IMR-90 (cell line): ENCODE data around the gene NSUN7. TPM values are rescaled to one million over a fixed set of nuclear protein-coding genes. Genes with fewer than 3 reads are reported as not detected.

Experiments
- ATAC-seq: fragments of 200-7000 bp; cut with Tn5 transposase; 2 replicates; pipeline ENCODE4 v1.9.1; 2020; ENCODE audit warnings: low read depth, mild to moderate bottlenecking, moderate library complexity
- BruUV-seq: library from RNA; stranded (reverse); fragments of 400-500 nt; replicated peaks from 2 replicates; lab custom pipeline; 2021; lab: Mats Ljungman, UMichigan
- CTCF ChIA-PET: fragments of 300-600 bp; formaldehyde crosslinking; extraction: SDS; loops from one replicate; lab custom pipeline; 2021; ENCODE audit warnings: antibody characterized with exemption; lab: Yijun Ruan, JAX
- POLR2A ChIA-PET: fragments of 300-600 bp; sonication (Branson Sonifier 250); formaldehyde crosslinking; loops from one replicate; lab custom pipeline; 2022; ENCODE audit warnings: antibody characterized with exemption; ENCODE audit not compliant: unreplicated experiment; lab: Charles Lee
- DNase-seq: peaks from one replicate; pipeline ENCODE4 v3.0.0; 2013
- H2AFZ ChIP-seq: replicated peaks from 2 replicates; pipeline ENCODE3; 2013; ENCODE audit warnings: low read length, mild to moderate bottlenecking; ENCODE audit not compliant: poor library complexity
- H2AK5ac ChIP-seq: 2 replicates; pipeline ENCODE4 v1.6.1; 2013; ENCODE audit warnings: low read depth, low read length, inconsistent platforms
- H2AK9ac ChIP-seq: replicated peaks from 2 replicates; pipeline ENCODE3; 2013; ENCODE audit warnings: mild to moderate bottlenecking, low read depth, low read length, moderate library complexity; ENCODE audit not compliant: poor library complexity
- H2BK120ac ChIP-seq: 2 replicates; pipeline ENCODE4 v1.6.1; 2013; ENCODE audit warnings: low read depth, low read length, inconsistent platforms
- H2BK15ac ChIP-seq: 3 replicates; pipeline ENCODE4 v1.6.1; 2013; ENCODE audit warnings: low read depth, low read length, inconsistent platforms
- H2BK20ac ChIP-seq: 2 replicates; pipeline ENCODE4 v1.6.1; 2013; ENCODE audit warnings: low read depth, mild to moderate bottlenecking, inconsistent platforms, low read length, moderate library complexity
- H2BK5ac ChIP-seq: 2 replicates; pipeline ENCODE4 v1.6.1; 2013; ENCODE audit warnings: mild to moderate bottlenecking, low read depth, low read length, inconsistent platforms; ENCODE audit not compliant: poor library complexity, severe bottlenecking
- H3K14ac ChIP-seq: replicated peaks from 2 replicates; pipeline ENCODE4 v1.6.1; 2013; ENCODE audit warnings: low read depth, low read length, inconsistent platforms
- H3K18ac ChIP-seq: 2 replicates; pipeline ENCODE4 v1.6.1; 2013; ENCODE audit warnings: low read depth, low read length, control low read depth
- H3K23ac ChIP-seq: 2 replicates; pipeline ENCODE4 v1.6.1; 2013; ENCODE audit warnings: low read depth, low read length, inconsistent platforms
- H3K27ac ChIP-seq: 2 replicates; pipeline ENCODE4 v1.5.1; 2013; ENCODE audit warnings: mild to moderate bottlenecking, control low read depth, low read length; ENCODE audit not compliant: insufficient read depth
- H3K27me3 ChIP-seq: 2 replicates; pipeline ENCODE4 v1.6.1; 2013; ENCODE audit warnings: low read length; ENCODE audit not compliant: control insufficient read depth, insufficient read depth
- H3K36me3 ChIP-seq: 2 replicates; pipeline ENCODE4 v1.6.1; 2013; ENCODE audit warnings: low read length, mixed read lengths; ENCODE audit not compliant: control insufficient read depth, insufficient read depth
- H3K4ac ChIP-seq: 2 replicates; pipeline ENCODE4 v1.6.1; 2013; ENCODE audit warnings: low read depth, low read length, inconsistent platforms
- H3K4me1 ChIP-seq: 2 replicates; pipeline ENCODE4 v1.6.1; 2013; ENCODE audit warnings: low read length, mixed read lengths; ENCODE audit not compliant: control insufficient read depth, insufficient read depth
- H3K4me2 ChIP-seq: 2 replicates; pipeline ENCODE4 v1.6.1; 2013; ENCODE audit warnings: low read depth, mild to moderate bottlenecking, control low read depth, low read length, moderate library complexity
- H3K4me3 ChIP-seq: 2 replicates; pipeline ENCODE4 v1.5.1; 2013; ENCODE audit warnings: low read depth, mild to moderate bottlenecking, control low read depth, low read length, moderate library complexity; ENCODE audit not compliant: insufficient read depth
- H3K56ac ChIP-seq: 2 replicates; pipeline ENCODE4 v1.6.1; 2013; ENCODE audit warnings: low read length, inconsistent platforms; ENCODE audit not compliant: insufficient read depth; ENCODE audit errors: extremely low read depth
- H3K79me1 ChIP-seq, 2 experiments: 2 replicates each; pipeline ENCODE4 v1.6.1; 2013; ENCODE audit warnings: low read length in 2 of 2, inconsistent platforms in 1 of 2, low read depth in 1 of 2
- H3K9ac ChIP-seq: 2 replicates; pipeline ENCODE4 v1.6.1; 2013; ENCODE audit warnings: low read depth, low read length, control low read depth
- H3K9me1 ChIP-seq: 2 replicates; pipeline ENCODE4 v1.6.1; 2013; ENCODE audit warnings: low read length, inconsistent platforms; ENCODE audit not compliant: insufficient read depth
- H3K9me3 ChIP-seq: 2 replicates; pipeline ENCODE4 v1.6.1; 2013; ENCODE audit warnings: low read length; ENCODE audit not compliant: control insufficient read depth, insufficient read depth
- H4K20me1 ChIP-seq: 2 replicates; pipeline ENCODE4 v1.6.1; 2013; ENCODE audit warnings: low read length, inconsistent platforms; ENCODE audit not compliant: insufficient read depth
- H4K5ac ChIP-seq: 2 replicates; pipeline ENCODE4 v1.6.1; 2013; ENCODE audit warnings: mild to moderate bottlenecking, low read depth, low read length, control low read depth
- H4K8ac ChIP-seq, 2 experiments: 2 replicates each; pipeline ENCODE4 v1.6.1; 2013; ENCODE audit warnings: low read depth in 2 of 2, low read length in 2 of 2, control low read depth in 1 of 2, inconsistent platforms in 1 of 2
- H4K91ac ChIP-seq: 2 replicates; pipeline ENCODE4 v1.6.1; 2013; ENCODE audit warnings: low read depth, low read length, inconsistent platforms; ENCODE audit not compliant: insufficient read depth
- BHLHE40 ChIP-seq: fragments of 150-350 bp; IDR thresholded peaks from 2 replicates; pipeline ENCODE4 v1.6.1; 2016; ENCODE audit warnings: mild to moderate bottlenecking, low read depth, low read length
- CEBPB ChIP-seq: IDR thresholded peaks from 2 replicates; pipeline ENCODE4 v1.6.1; 2012; ENCODE audit warnings: low read depth, low read length, improper control_type of control experiment
- ELK1 ChIP-seq: fragments of 150-350 bp; IDR thresholded peaks from 2 replicates; pipeline ENCODE4 v1.6.1; 2016; ENCODE audit warnings: low read depth, mild to moderate bottlenecking, low read length, moderate library complexity, borderline replicate concordance
- FOS ChIP-seq: fragments of 150-350 bp; IDR thresholded peaks from 2 replicates; pipeline ENCODE4 v1.6.1; 2016; ENCODE audit warnings: low read depth, low read length
- MAFK ChIP-seq: IDR thresholded peaks from 2 replicates; pipeline ENCODE4 v1.6.1; 2012; ENCODE audit warnings: low read depth, low read length, improper control_type of control experiment
- MAZ ChIP-seq: IDR thresholded peaks from 2 replicates; pipeline ENCODE4 v1.6.1; 2012; ENCODE audit warnings: low read depth, mild to moderate bottlenecking, low read length, improper control_type of control experiment, moderate library complexity, borderline replicate concordance
- NFE2L2 ChIP-seq: fragments of 150-350 bp; IDR thresholded peaks from 2 replicates; pipeline ENCODE4 v1.6.1; 2016; ENCODE audit warnings: low read depth, mild to moderate bottlenecking, low read length
- POLR2A ChIP-seq: IDR thresholded peaks from 2 replicates; pipeline ENCODE4 v1.6.1; 2012; ENCODE audit warnings: mild to moderate bottlenecking, low read depth, low read length
- RFX5 ChIP-seq: IDR thresholded peaks from 2 replicates; pipeline ENCODE4 v1.8.0; 2012; ENCODE audit warnings: low read depth, mild to moderate bottlenecking, low read length, moderate library complexity
- SMC3 ChIP-seq: fragments of 150-350 bp; IDR thresholded peaks from 2 replicates; pipeline ENCODE4 v1.6.1; 2016; ENCODE audit warnings: low read depth, mild to moderate bottlenecking, antibody characterized with exemption, low read length, moderate library complexity
- WGBS, 2 experiments: methylation state at CpG; one replicate each; pipeline versions ENCODE4 v1.1.5 to v1.1.7; 2013; ENCODE audit warnings: missing lambda C conversion rate in 2 of 2; ENCODE audit not compliant: insufficient read length in 1 of 2; ENCODE audit errors: extremely low coverage in 2 of 2; 5-methylcytosine and 5-hydroxymethylcytosine counted together
- dilution Hi-C: fragments of 300-500 bp; cut with HindIII; formaldehyde crosslinking; loops from one replicate; pipeline ENCODE4 v1.14.3; 2018; ENCODE audit warnings: low sequenced_read_pairs; ENCODE audit not compliant: unreplicated experiment
- in situ Hi-C: fragments of 300-500 bp; cut with MboI; formaldehyde crosslinking; loops from 3 replicates; pipeline ENCODE4 v1.14.3; 2019; ENCODE audit warnings: low sequenced_read_pairs, inconsistent platforms, mixed read lengths
- intact Hi-C: fragments of 100-400 bp; cut with micrococcal nuclease; formaldehyde crosslinking; loops from 2 replicates; pipeline ENCODE4 v1.10.0; 2022
- polyA plus RNA-seq, 3 experiments: library from polyadenylated mRNA; depleted of rRNA; stranded (reverse); fragments of >200 nt; gene quantifications; 2 replicates each; pipeline ENCODE4 v1.2.3, GENCODE V29; 2012; ENCODE audit warnings: low replicate concordance in 1 of 3
- total RNA-seq: library from RNA; depleted of rRNA; stranded (reverse); fragments of >200 nt; gene quantifications from 2 replicates; pipeline ENCODE4 v1.2.3, GENCODE V29; 2012
- TF ChIP-seq, protein P1 (sequence below): conservative IDR thresholded peaks from 2 replicates; pipeline ENCODE4 v1.5.1; 2012; ENCODE audit warnings: mild to moderate bottlenecking, low read depth, low read length, improper control_type of control experiment

Gene NSUN7
- total and polyA plus RNA-seq, 2 of the 4 experiments (the other 2 are of a cell fraction): not detected

DNA sequence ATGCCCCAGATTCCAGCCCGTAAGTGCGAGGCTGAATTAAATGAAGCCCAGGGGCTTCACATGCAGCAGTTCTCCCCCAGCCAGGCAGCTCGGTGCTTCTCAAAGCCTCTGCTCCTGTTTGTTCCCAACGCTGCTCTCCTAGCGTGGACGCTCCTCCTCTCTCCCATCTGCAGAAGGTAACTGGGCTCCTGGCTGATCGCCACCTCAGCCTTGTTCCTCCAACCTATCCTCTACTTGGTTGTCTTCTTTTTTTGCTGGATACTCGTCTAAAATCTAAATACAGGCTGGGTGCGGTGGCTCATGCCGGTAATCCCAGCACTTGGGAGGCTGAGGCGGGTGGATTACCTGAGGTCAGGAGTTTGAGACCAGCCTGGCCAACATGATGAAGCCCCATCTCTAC is 70.3 kb downstream of the NSUN7 start:
- POLR2A ChIA-PET: no interaction called here

More for the DNA sequence above, 70.3 kb downstream of the NSUN7 start:
- TF ChIP-seq POLR2A (no peak), RFX5 (no peak), MAZ (no peak), NFE2L2 (no peak), SMC3 (no peak), ELK1 (no peak), MAFK (no peak), CEBPB (no peak), FOS (no peak), BHLHE40 (no peak)
- TF ChIP-seq, protein P1, sequence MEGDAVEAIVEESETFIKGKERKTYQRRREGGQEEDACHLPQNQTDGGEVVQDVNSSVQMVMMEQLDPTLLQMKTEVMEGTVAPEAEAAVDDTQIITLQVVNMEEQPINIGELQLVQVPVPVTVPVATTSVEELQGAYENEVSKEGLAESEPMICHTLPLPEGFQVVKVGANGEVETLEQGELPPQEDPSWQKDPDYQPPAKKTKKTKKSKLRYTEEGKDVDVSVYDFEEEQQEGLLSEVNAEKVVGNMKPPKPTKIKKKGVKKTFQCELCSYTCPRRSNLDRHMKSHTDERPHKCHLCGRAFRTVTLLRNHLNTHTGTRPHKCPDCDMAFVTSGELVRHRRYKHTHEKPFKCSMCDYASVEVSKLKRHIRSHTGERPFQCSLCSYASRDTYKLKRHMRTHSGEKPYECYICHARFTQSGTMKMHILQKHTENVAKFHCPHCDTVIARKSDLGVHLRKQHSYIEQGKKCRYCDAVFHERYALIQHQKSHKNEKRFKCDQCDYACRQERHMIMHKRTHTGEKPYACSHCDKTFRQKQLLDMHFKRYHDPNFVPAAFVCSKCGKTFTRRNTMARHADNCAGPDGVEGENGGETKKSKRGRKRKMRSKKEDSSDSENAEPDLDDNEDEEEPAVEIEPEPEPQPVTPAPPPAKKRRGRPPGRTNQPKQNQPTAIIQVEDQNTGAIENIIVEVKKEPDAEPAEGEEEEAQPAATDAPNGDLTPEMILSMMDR: no peak
- Histone ChIP-seq H3K4me1 (no peaks in the 10 kb centered on the region; the same call in 1 of the 2 replicates), H3K9me3 (no peaks in the 10 kb centered on the region), H2AFZ (no peak overlapping the region), H3K23ac (no peak overlapping the region), H3K36me3 (peaks cover 33% of the 10 kb centered on the region), H4K8ac (no peak overlapping the region), H3K27me3 (no peaks in the 10 kb centered on the region), H2AK9ac (no peak overlapping the region), H4K20me1 (no peaks in the 10 kb centered on the region), H2AK5ac (no peak overlapping the region), H3K79me1 (no peaks in the 10 kb centered on the region), H3K4ac (no peak overlapping the region), H3K4me2 (no peak overlapping the region), H2BK5ac (no peak overlapping the region), H3K9ac (no peak overlapping the region), H4K91ac (no peak overlapping the region), H3K18ac (no peak overlapping the region), H2BK20ac (no peak overlapping the region), H3K56ac (no peak overlapping the region), H3K14ac (no peak overlapping the region), H2BK120ac (no peak overlapping the region), H3K9me1 (0 out of 2 replicates have a peak, but pooled peaks cover 2% of the 10 kb centered on the region), H3K4me3 (no peak overlapping the region), H2BK15ac (no peak overlapping the region), H3K27ac (no peak overlapping the region), H4K5ac (no peak overlapping the region)
- in situ Hi-C loops: loop anchor here (25.0 kb wide), 1 partner anchor 108 kb away; no protein-coding TSS in a partner anchor
- no peak for DNase-seq
- CTCF ChIA-PET: no interaction called here
- no TSS peak for BruUV-seq
- intact Hi-C loops: no loop called here
- 97% methylated on average over 5 of the region's 11 CpGs; no CpG with 5 or more reads in 1 of the 2 experiments for WGBS, 2 experiments
- dilution Hi-C loops: no loop called here
- no peak for ATAC-seq
